ENCODE measurements around the gene ZNF491.

ZNF491 gene

GRCh38 chr19:11787536-11787935, 10.8 kb upstream of the ZNF491 start:
- Mint-ChIP-seq H3K27me3 (ENCODE audit: low read depth, poor library complexity) (peaks cover 26% of the 10 kb centered on the region), H3K4me1 (no peaks in the 10 kb centered on the region), H3K27ac (no peak overlapping the region), H3K9me3 (peaks cover 73% of the 10 kb centered on the region), H3K4me3 (no peak overlapping the region), H3K36me3 (ENCODE audit: low read depth) (peaks cover 25% of the 10 kb centered on the region)
- no peak for TF ChIP-seq CTCF (IDR thresholded peaks at IDR 0.05)
- no peak for DNase-seq

- Mint-ChIP-seq H3K36me3 (ENCODE audit: low read depth) (no peaks in the 10 kb centered on the region), H3K27me3 (ENCODE audit: low read depth, poor library complexity) (peaks cover 48% of the 10 kb centered on the region), H3K9me3 (peaks cover 23% of the 10 kb centered on the region), H3K27ac (peak overlapping the region; percentile 4), H3K4me3 (no peak overlapping the region), H3K4me1 (peaks cover 9% of the 10 kb centered on the region)
- no peak for DNase-seq
- no peak for TF ChIP-seq CTCF (IDR thresholded peaks at IDR 0.05)
These were observed 5.4 kb upstream of the ZNF491 start for GRCh38 chr19:11792942-11793341.

- Mint-ChIP-seq H3K4me3 (peak overlapping the region; percentile 90), H3K9me3 (peaks cover 31% of the 10 kb centered on the region), H3K36me3 (ENCODE audit: low read depth) (peaks cover 18% of the 10 kb centered on the region), H3K27me3 (ENCODE audit: low read depth, poor library complexity) (peaks cover 35% of the 10 kb centered on the region), H3K27ac (no peak overlapping the region), H3K4me1 (peaks cover 18% of the 10 kb centered on the region)
- DNase-seq = peak; percentile 79
- TF ChIP-seq CTCF (IDR thresholded peaks at IDR 0.05) = peak; percentile 84
These were observed 832 bp upstream of the ZNF491 start for GRCh38 chr19:11797491-11797890.

- DNase-seq = no peak
- Mint-ChIP-seq H3K36me3 (ENCODE audit: low read depth) (peaks cover 85% of the 10 kb centered on the region), H3K27ac (no peak overlapping the region), H3K4me3 (no peak overlapping the region), H3K27me3 (ENCODE audit: low read depth, poor library complexity) (peaks cover 5% of the 10 kb centered on the region), H3K4me1 (no peaks in the 10 kb centered on the region), H3K9me3 (peaks cover 95% of the 10 kb centered on the region)
- no peak for TF ChIP-seq CTCF (IDR thresholded peaks at IDR 0.05)
These were observed 8.2 kb downstream of the ZNF491 start for GRCh38 chr19:11806354-11807098.

GRCh38 chr19:11807099-11807380, 8.7 kb downstream of the ZNF491 start:
- H3K27ac Mint-ChIP-seq = no peak overlapping the region
- TF ChIP-seq CTCF (IDR thresholded peaks at IDR 0.05) = no peak
- H3K4me3 Mint-ChIP-seq = no peak overlapping the region
- peaks cover 85% of the 10 kb centered on the region for H3K36me3 Mint-ChIP-seq (ENCODE audit: low read depth)
- H3K9me3 Mint-ChIP-seq = peaks cover 92% of the 10 kb centered on the region
- no peak for DNase-seq
- no peaks in the 10 kb centered on the region for H3K4me1 Mint-ChIP-seq
- H3K27me3 Mint-ChIP-seq (ENCODE audit: low read depth, poor library complexity) = peaks cover 5% of the 10 kb centered on the region

GRCh38 chr19:11813703-11814028, 15.3 kb downstream of the ZNF491 start:
- TF ChIP-seq CTCF (IDR thresholded peaks at IDR 0.05) = no peak
- Mint-ChIP-seq H3K4me3 (peak overlapping the region; percentile 93), H3K27ac (peak overlapping the region; percentile 96), H3K36me3 (ENCODE audit: low read depth) (peaks cover 73% of the 10 kb centered on the region), H3K4me1 (peaks cover 15% of the 10 kb centered on the region), H3K27me3 (ENCODE audit: low read depth, poor library complexity) (peaks cover 5% of the 10 kb centered on the region), H3K9me3 (peaks cover 87% of the 10 kb centered on the region)
- DNase-seq = no peak
